IMR-90 (cell line): ENCODE data around the gene VSNL1.

ENCODE experiments used
- CHD1 ChIP-seq: IDR thresholded peaks from 2 replicates; pipeline ENCODE4 v1.6.1; 2012; ENCODE audit warnings: low read depth, low read length, improper control_type of control experiment
- FOS ChIP-seq: fragments of 150-350 bp; IDR thresholded peaks from 2 replicates; pipeline ENCODE4 v1.6.1; 2016; ENCODE audit warnings: low read depth, low read length
- MAZ ChIP-seq: IDR thresholded peaks from 2 replicates; pipeline ENCODE4 v1.6.1; 2012; ENCODE audit warnings: low read depth, mild to moderate bottlenecking, low read length, improper control_type of control experiment, moderate library complexity, borderline replicate concordance
- POLR2A ChIP-seq: IDR thresholded peaks from 2 replicates; pipeline ENCODE4 v1.6.1; 2012; ENCODE audit warnings: mild to moderate bottlenecking, low read depth, low read length
- RCOR1 ChIP-seq: IDR thresholded peaks from 2 replicates; pipeline ENCODE4 v1.6.1; 2012; ENCODE audit warnings: mild to moderate bottlenecking, low read length, improper control_type of control experiment; ENCODE audit not compliant: insufficient replicate concordance
- TF ChIP-seq, protein P1 (sequence below): conservative IDR thresholded peaks from 2 replicates; pipeline ENCODE4 v1.5.1; 2012; ENCODE audit warnings: mild to moderate bottlenecking, low read depth, low read length, improper control_type of control experiment

DNA sequence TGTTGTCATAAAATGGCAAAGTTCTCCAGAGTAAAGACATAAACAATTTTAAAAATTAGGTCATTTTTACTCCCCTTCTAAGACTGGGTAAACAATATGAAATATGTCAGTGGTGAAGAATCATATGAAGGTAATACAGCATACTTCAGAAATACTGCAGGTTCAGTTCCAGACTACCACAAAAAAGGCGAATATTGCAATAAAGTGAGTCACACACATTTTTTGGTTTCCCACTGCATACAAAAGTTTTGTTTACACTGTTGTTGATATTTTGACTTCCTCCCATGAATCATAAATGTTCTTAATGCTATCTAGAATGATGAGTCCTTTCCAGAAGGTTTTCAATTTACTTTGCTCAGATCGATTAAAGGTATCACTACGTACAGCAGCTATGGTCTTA is 139.6 kb downstream of the VSNL1 start:
- TF ChIP-seq, protein P1, sequence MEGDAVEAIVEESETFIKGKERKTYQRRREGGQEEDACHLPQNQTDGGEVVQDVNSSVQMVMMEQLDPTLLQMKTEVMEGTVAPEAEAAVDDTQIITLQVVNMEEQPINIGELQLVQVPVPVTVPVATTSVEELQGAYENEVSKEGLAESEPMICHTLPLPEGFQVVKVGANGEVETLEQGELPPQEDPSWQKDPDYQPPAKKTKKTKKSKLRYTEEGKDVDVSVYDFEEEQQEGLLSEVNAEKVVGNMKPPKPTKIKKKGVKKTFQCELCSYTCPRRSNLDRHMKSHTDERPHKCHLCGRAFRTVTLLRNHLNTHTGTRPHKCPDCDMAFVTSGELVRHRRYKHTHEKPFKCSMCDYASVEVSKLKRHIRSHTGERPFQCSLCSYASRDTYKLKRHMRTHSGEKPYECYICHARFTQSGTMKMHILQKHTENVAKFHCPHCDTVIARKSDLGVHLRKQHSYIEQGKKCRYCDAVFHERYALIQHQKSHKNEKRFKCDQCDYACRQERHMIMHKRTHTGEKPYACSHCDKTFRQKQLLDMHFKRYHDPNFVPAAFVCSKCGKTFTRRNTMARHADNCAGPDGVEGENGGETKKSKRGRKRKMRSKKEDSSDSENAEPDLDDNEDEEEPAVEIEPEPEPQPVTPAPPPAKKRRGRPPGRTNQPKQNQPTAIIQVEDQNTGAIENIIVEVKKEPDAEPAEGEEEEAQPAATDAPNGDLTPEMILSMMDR, result no peak
- no peak for TF ChIP-seq POLR2A
- TF ChIP-seq MAZ, result no peak
- no peak for TF ChIP-seq RCOR1
- no peak for TF ChIP-seq FOS
- TF ChIP-seq CHD1, result no peak
